Gastroesophageal sphincter (tissue), 4 donors: ENCODE measurements around the gene P3H3. TPM values are rescaled to one million over a fixed set of nuclear protein-coding genes. Genes with fewer than 3 reads are reported as not detected.

Source experiments
- ATAC-seq: fragments of 150-250 bp; one replicate; pipeline ENCODE4 v1.9.1; 2016; ENCODE audit warnings: mild to moderate bottlenecking, moderate library complexity
- H3K27ac ChIP-seq, 4 donors: fragments of 200-600 bp; sonication (generic) in 3 of 4; 1 replicate in 3 of 4; 2 replicates in 1 of 4; pipeline ENCODE4 v1.5.1; 2016 to 2019
- H3K27me3 ChIP-seq: fragments of 200-600 bp; sonication (generic); one replicate; pipeline ENCODE4 v1.5.1; 2019
- H3K36me3 ChIP-seq, 2 donors: fragments of 200-600 bp; sonication (generic); one replicate each; pipeline ENCODE4 v1.5.1; 2019; ENCODE audit warnings: control low read depth in 1 of 2
- H3K4me1 ChIP-seq, 3 donors: fragments of 200-600 bp; sonication (generic); 1 replicate in 2 of 3; 2 replicates in 1 of 3; pipeline ENCODE4 v1.5.1; 2016 to 2019; ENCODE audit warnings: control low read depth in 2 of 3
- H3K4me3 ChIP-seq, 2 donors: fragments of 200-600 bp; sonication (generic); one replicate each; pipeline ENCODE4 v1.5.1; 2019; ENCODE audit warnings: mild to moderate bottlenecking in 1 of 2, moderate library complexity in 1 of 2
- H3K9me3 ChIP-seq, 3 donors: fragments of 200-600 bp; sonication (generic); one replicate each; pipeline ENCODE4 v1.5.1; 2017 to 2019; ENCODE audit warnings: control low read depth in 2 of 3
- EP300 ChIP-seq: sonication (generic); formaldehyde crosslinking; IDR thresholded peaks from one replicate; pipeline ENCODE4 v1.6.1; 2017; ENCODE audit warnings: antibody characterized with exemption, mild to moderate bottlenecking
- POLR2A ChIP-seq, 2 donors: fragments of 450-650 bp; IDR thresholded peaks; one replicate each; pipeline ENCODE4 v1.6.1; 2017; ENCODE audit warnings: antibody characterized with exemption in 2 of 2, mild to moderate bottlenecking in 2 of 2, moderate library complexity in 1 of 2
- POLR2AphosphoS5 ChIP-seq: sonication (generic); formaldehyde crosslinking; IDR thresholded peaks from one replicate; pipeline ENCODE4 v1.6.1; 2017; ENCODE audit warnings: antibody characterized with exemption
- WGBS, 2 donors: methylation state at CpG; one replicate each; pipeline ENCODE4 v1.1.5; 2018; ENCODE audit warnings: low coverage in 1 of 2; 5-methylcytosine and 5-hydroxymethylcytosine counted together
- total RNA-seq, 4 donors: library from RNA; depleted of rRNA; stranded (reverse); fragments of >200 nt; gene quantifications; one replicate each; pipeline ENCODE4 v1.1.0, GENCODE V29; 2016
- TF ChIP-seq, protein P1 (sequence below), 4 experiments: fragments of 200-600 bp in 2 of 4; fragments of 450-650 bp in 2 of 4; sonication (generic) in 1 of 4; IDR thresholded peaks; one replicate each; pipeline ENCODE4 v1.5.1; 2017 to 2019; ENCODE audit warnings: antibody characterized with exemption in 4 of 4, mild to moderate bottlenecking in 2 of 4, moderate library complexity in 2 of 4

P3H3 gene
- total RNA-seq, 4 donors from 2014 or later: 17.3 to 28.3 (median 23.0) TPM

DNA sequence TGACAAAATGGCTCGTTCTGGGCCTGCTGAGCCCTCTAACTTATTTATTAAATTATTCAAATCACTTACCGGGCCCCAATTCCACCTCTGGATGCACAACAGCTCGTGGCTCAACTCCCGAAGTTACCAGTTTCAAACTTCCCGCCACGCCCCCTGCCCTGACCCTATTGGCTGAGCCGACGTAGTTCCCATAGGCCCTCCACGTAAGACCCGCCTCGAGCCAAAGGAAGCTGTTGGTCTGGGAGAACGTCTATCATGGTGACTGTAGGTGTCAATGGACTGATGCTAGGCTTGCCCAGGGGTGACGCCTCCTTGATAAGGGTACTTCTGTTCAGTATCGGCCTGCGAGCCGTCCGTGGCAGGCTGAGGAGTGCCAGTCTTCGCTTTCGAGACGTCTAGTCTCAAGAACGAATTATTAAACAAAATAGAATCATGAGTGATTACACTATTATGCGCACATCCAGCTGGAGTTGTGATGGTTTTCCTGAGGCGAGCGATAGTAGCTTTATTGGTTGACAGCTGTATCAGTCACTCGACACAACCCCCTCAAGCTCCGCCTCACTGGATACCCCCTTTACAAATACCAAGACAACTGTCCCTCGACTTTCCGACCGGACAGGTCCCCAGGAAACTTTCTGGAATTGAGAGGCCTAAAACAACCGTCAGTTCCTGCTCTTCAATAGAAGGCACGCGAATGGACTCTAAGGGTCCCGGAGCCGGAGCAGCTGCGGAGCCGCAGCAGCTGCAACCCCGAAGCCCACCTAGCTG lies 23.1 kb downstream of the P3H3 start, which contains the start of gene CDCA3:
CDCA3 (minus strand) TSS at position 134 of the 768 bp plus-strand sequence. CDS start 334 bp downstream, outside the sequence.
- H3K4me3 ChIP-seq: peak within 1 kb of the TSS; percentile 37 to 76
- H3K36me3 ChIP-seq: peaks cover 0 to 31% of the 10 kb centered on the region in 2 donors
- WGBS, 2 donors: 1 to 2% methylated on average over 6 to 19 of the region's 37 CpGs
- peak within 1 kb of the TSS; percentile 87 to 98 (median 95) for H3K27ac ChIP-seq
- no peaks in the 10 kb centered on the region for H3K27me3 ChIP-seq
- H3K4me1 ChIP-seq: peaks cover 0 to 34% (median 10%) of the 10 kb centered on the region in 3 donors
- H3K9me3 ChIP-seq: no peaks in the 10 kb centered on the region
- TF ChIP-seq POLR2A (IDR thresholded peaks at IDR 0.05) (peak; percentile 52 to 83), POLR2AphosphoS5 (peak; percentile 88), EP300 (no peak)
- TF ChIP-seq, protein P1, sequence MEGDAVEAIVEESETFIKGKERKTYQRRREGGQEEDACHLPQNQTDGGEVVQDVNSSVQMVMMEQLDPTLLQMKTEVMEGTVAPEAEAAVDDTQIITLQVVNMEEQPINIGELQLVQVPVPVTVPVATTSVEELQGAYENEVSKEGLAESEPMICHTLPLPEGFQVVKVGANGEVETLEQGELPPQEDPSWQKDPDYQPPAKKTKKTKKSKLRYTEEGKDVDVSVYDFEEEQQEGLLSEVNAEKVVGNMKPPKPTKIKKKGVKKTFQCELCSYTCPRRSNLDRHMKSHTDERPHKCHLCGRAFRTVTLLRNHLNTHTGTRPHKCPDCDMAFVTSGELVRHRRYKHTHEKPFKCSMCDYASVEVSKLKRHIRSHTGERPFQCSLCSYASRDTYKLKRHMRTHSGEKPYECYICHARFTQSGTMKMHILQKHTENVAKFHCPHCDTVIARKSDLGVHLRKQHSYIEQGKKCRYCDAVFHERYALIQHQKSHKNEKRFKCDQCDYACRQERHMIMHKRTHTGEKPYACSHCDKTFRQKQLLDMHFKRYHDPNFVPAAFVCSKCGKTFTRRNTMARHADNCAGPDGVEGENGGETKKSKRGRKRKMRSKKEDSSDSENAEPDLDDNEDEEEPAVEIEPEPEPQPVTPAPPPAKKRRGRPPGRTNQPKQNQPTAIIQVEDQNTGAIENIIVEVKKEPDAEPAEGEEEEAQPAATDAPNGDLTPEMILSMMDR (IDR thresholded peaks at IDR 0.05): peak in 1 of 4 experiments; percentile 8
- ATAC-seq: peak; percentile 71

DNA sequence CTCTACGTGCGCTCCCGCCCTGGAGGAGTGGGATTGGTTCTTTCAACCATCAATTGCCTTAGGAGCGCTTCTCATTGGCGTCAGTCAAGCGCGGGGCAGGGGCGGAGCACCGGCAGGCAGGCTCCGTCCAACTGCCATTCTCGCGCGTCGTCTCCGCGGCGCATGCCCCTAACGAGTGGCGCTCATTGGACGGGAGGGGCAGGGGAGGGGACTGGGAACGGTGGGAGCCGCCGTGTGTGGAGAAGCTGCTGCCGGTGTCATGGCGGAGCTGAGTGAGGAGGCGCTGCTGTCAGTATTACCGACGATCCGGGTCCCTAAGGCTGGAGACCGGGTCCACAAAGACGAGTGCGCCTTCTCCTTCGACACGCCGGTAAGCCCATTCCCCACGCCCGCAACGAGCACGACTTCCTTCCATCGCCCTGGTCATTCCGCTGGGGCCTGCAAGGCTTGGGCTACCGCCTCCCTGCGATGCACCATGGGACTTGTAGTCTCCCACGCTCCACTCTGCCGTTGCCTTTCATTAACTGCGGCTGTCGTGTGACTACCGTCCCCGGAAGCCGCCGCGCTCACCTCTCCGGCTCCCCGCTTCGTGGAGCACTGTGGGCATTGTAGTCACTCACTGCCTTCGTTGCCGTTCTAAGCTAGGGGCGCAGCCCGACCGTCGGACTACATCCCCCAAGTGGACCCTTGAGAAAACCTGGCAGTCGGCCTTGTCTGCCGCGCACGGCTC lies 23.9 kb downstream of the P3H3 start, which contains the start of gene USP5:
USP5 (plus strand) TSS at position 230 of the 730 bp plus-strand sequence; CDS start at position 260, 30 bp downstream.
- peak within 1 kb of the TSS; percentile 87 to 98 (median 95) for H3K27ac ChIP-seq
- peak within 1 kb of the TSS; percentile 38 to 76 for H3K4me3 ChIP-seq
- 0% methylated on average over 15 of the region's 65 CpGs; no CpG with 5 or more reads in 1 of the 2 donors for WGBS, 2 donors
- peaks cover 0 to 31% of the 10 kb centered on the region in 2 donors for H3K36me3 ChIP-seq
- TF ChIP-seq POLR2A (IDR thresholded peaks at IDR 0.05): peak; percentile 58 to 60
- no peak for TF ChIP-seq EP300
- TF ChIP-seq POLR2AphosphoS5: peak; percentile 63
- H3K27me3 ChIP-seq: no peaks in the 10 kb centered on the region
- H3K9me3 ChIP-seq: no peaks in the 10 kb centered on the region
- ATAC-seq: peak; percentile 93
- peaks cover 0 to 34% (median 10%) of the 10 kb centered on the region in 3 donors for H3K4me1 ChIP-seq

DNA sequence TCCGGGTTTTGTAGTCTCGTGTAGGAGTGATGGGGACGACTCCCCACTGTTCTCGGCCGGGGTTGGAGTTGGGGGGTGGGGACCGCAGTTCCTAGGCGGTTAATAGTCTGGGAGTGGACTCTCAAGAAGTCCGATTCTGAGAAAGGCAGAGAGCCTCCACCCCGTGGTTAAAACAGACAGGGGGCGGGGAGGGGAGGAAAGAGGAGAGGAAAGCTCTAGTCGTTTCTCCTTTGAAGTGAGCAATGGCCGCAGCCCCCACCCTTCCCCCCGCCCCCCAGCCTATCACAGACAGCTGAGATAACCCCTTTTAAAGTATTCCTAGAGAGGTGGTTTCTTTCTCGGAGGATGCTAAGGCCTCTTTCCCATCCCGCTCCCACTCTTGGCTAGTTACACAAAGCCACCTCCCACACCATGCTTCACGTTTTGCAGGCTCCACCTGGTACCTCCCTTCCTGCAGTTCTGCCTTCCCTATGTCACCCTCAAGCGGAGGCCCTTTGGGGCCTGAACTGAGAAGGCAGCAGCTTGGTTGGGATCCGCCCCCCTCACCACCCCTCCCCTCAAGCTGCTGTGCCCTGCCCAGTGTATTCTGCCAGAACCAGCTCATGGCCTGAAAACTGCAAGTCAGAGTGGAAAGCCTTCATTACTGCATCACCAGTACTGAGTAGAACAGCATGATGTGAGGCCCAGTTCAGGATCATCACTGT lies 24.6 kb downstream of the P3H3 start:
- no peak for ATAC-seq
- Histone ChIP-seq H3K36me3 (peaks cover 0 to 34% of the 10 kb centered on the region in 2 donors), H3K4me1 (peaks cover 0 to 34% (median 10%) of the 10 kb centered on the region in 3 donors), H3K9me3 (no peaks in the 10 kb centered on the region), H3K27me3 (no peaks in the 10 kb centered on the region), H3K4me3 (peak overlapping the region; percentile 38 to 76), H3K27ac (peak overlapping the region; percentile 14 to 98 (median 92))
- 0% methylated on average over 4 of the region's 18 CpGs for WGBS, 2 donors
- TF ChIP-seq POLR2AphosphoS5: no peak

DNA sequence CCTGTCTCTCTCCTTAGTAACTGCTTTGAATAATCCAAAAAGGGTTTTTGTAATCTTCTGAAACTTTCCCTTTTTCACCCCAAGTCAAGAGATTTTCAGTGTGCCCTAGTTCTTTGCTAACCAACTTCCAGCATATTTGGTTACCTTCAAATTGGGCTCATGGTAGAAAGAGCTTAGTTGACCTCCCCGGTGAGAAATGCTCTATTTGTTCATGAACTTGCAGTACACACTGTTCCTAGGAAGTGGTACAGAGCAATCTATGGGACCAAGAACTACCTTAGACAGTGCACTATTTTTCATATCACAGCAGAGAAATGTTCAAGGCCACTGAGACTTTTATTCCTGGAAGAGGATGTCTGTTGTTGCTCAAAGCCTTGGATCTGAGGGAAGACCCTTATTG lies 25.4 kb downstream of the P3H3 start:
- Histone ChIP-seq H3K4me3 (no peak overlapping the region), H3K27me3 (no peaks in the 10 kb centered on the region), H3K9me3 (no peaks in the 10 kb centered on the region), H3K27ac (peak overlapping the region in 3 of 4 donors; percentile 87 to 98 (median 97)), H3K36me3 (peaks cover 0 to 42% of the 10 kb centered on the region in 2 donors), H3K4me1 (peaks cover 0 to 34% (median 10%) of the 10 kb centered on the region in 3 donors)
- ATAC-seq: no peak
- TF ChIP-seq, protein P1 (IDR thresholded peaks at IDR 0.05): no peak
- TF ChIP-seq EP300 (no peak), POLR2A (IDR thresholded peaks at IDR 0.05) (no peak), POLR2AphosphoS5 (no peak)
- WGBS, 2 donors: 89% methylated on average over 1 of the region's 1 CpG; no CpG with 5 or more reads in 1 of the 2 donors

DNA sequence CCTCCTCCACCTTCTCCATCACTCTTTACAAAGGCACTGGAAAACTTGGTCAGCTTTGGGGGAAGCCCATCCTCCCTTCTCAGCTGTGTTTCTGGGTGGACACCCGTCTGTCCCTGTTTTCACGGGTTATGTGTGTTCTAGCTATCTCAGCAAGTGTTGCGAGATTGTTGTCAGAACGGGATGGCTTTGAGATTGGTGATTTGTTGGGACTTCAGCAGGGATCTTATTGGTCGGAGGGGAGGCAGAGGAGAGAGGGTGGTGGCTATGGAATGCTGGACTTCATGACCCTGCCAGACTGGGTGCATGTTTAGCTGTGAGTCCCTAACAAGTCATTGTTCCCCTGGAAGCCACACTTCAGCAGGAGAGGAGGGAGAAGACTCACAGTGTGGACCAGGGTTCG lies 25.8 kb downstream of the P3H3 start:
- Histone ChIP-seq H3K36me3 (peaks cover 0 to 46% of the 10 kb centered on the region in 2 donors), H3K4me3 (no peak overlapping the region), H3K27me3 (no peaks in the 10 kb centered on the region), H3K27ac (peak overlapping the region in 3 of 4 donors; percentile 87 to 98 (median 97)), H3K4me1 (peaks cover 0 to 34% (median 10%) of the 10 kb centered on the region in 3 donors), H3K9me3 (no peaks in the 10 kb centered on the region)
- WGBS, 2 donors: 66 to 67% methylated on average over 3 to 4 of the region's 6 CpGs
- TF ChIP-seq POLR2A (IDR thresholded peaks at IDR 0.05) (no peak), EP300 (no peak), POLR2AphosphoS5 (no peak)
- TF ChIP-seq, protein P1 (IDR thresholded peaks at IDR 0.05): no peak
- no peak for ATAC-seq
